NT2/D1 (cell line): ENCODE results near the gene PHKB.
"Not testable (repeated sequence)": the region's sequence is repeated elsewhere in the genome, so short reads cannot be mapped to it uniquely, and the experiment has no call there.

Experiments used
- DNase-seq: peaks from one replicate; pipeline ENCODE4 v3.0.0-alpha.2; 2011; ENCODE audit warnings: low read depth, low spot score
- H3K27me3 ChIP-seq: 2 replicates; pipeline ENCODE4 v1.6.0; 2011; ENCODE audit warnings: mild to moderate bottlenecking; ENCODE audit not compliant: insufficient read length, insufficient read depth
- H3K36me3 ChIP-seq: 2 replicates; pipeline ENCODE4 v1.6.1; 2011; ENCODE audit warnings: mild to moderate bottlenecking, low read length, mixed read lengths; ENCODE audit not compliant: insufficient read depth, insufficient read length
- H3K4me1 ChIP-seq: 2 replicates; pipeline ENCODE4 v1.5.1; 2011; ENCODE audit not compliant: insufficient read depth, insufficient read length
- H3K4me3 ChIP-seq: 2 replicates; pipeline ENCODE4 v1.5.1; 2011; ENCODE audit warnings: low read depth; ENCODE audit not compliant: insufficient read length
- H3K9ac ChIP-seq: 2 replicates; pipeline ENCODE4 v1.6.0; 2011; ENCODE audit warnings: low read depth; ENCODE audit not compliant: insufficient read length
- H3K9me3 ChIP-seq: 2 replicates; pipeline ENCODE4 v1.5.1; 2011; ENCODE audit warnings: mild to moderate bottlenecking, low read length; ENCODE audit not compliant: insufficient read depth
- SUZ12 ChIP-seq: IDR thresholded peaks from 2 replicates; pipeline ENCODE4 v1.6.1; 2011; ENCODE audit not compliant: insufficient read length, insufficient read depth; ENCODE audit errors: extremely low read depth
- YY1 ChIP-seq: IDR thresholded peaks from 2 replicates; pipeline ENCODE4 v1.6.1; 2011; ENCODE audit not compliant: insufficient read length, insufficient read depth
- ZNF274 ChIP-seq: IDR thresholded peaks from 2 replicates; pipeline ENCODE4 v1.6.1; 2011; ENCODE audit warnings: mild to moderate bottlenecking, low read depth, low read length

Gene PHKB

DNA sequence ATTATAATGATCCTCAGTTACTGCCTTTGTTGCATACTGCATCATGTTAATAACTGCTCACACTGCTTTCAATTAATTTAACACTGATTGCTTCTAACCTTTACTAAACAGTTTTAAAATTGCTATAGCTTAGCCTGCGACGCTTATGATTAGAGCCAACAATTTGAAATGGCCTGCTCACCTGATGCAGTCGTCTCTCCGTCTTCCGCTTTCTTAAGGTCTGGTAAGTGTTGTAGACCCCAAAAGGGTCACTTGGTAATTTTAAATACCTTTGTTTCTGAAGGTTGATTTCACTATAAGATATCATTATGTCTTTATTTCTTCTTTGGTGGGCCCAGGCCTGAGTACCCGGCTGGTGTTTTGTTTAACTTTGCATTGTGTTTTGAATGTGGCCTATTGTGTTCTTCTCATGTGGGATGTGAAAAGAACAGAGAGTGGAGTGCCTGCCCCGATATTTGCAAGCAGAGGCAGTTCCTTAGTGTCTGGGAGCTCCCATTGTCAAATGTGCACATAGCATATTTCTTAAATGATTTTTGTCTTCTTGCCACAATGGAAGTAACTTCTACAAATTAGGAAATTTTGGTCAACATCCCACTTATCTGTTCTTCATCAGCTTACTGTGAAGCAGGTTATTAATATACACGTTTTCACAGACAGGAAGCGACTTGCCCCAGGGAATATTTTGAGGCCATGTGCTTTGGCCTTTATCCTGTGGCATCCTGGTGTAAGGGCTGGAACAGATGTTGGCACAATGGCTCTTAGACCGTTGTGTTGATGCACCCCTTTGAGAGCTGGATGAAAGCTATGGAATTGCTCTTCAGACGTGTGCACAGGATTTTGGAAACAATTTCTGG is 2.9 kb downstream of the PHKB start:
- DNase-seq, result no peak
- Histone ChIP-seq H3K27me3 (no peaks in the 10 kb centered on the region), H3K4me3 (no peak overlapping the region), H3K36me3 (peaks cover 20% of the 10 kb centered on the region), H3K9me3 (no peaks in the 10 kb centered on the region), H3K4me1 (peaks cover 2% of the 10 kb centered on the region), H3K9ac (no peak overlapping the region)
- TF ChIP-seq YY1, result no peak
- no peak for TF ChIP-seq SUZ12
- TF ChIP-seq ZNF274, result no peak

DNA sequence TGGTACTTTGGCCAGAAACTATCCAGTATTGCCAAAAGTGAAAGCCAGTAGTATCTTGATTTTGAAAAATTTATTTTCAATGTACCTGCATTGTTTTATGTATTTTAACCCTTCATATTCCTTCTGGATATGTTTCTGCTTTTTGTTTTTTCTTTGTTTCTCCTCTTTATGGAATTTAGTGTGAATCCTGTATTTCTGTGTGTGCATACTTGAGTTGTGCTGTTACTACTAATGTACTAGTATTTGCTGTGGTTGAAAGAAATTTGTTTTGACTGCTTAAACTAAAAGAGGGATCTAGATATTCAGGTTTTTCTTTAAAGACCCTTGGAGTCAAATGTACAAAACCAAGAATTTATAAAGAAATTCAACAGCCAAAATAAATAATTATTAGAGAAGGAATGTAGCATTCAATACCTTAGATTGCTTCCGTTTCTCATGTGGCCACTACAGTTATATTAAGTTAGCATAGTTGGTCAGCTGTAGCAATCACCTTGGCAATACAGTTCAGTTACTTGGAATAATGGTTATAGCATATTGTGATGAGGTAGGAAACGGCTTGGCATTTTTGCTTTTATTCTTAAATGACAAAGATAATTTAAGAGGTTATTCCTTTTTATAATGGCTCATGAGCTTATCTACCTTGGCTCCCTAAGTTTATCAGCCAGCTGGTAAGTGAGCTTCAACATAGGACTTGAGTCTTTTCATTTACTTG is 4.9 kb downstream of the PHKB start:
- no peaks in the 10 kb centered on the region for H3K27me3 ChIP-seq
- TF ChIP-seq ZNF274 (no peak), YY1 (no peak), SUZ12 (no peak)
- DNase-seq, result no peak
- H3K4me3 ChIP-seq, result no peak overlapping the region
- H3K9me3 ChIP-seq, result no peaks in the 10 kb centered on the region
- no peak overlapping the region for H3K9ac ChIP-seq
- peaks cover 15% of the 10 kb centered on the region for H3K36me3 ChIP-seq
- H3K4me1 ChIP-seq, result peaks cover 2% of the 10 kb centered on the region

DNA sequence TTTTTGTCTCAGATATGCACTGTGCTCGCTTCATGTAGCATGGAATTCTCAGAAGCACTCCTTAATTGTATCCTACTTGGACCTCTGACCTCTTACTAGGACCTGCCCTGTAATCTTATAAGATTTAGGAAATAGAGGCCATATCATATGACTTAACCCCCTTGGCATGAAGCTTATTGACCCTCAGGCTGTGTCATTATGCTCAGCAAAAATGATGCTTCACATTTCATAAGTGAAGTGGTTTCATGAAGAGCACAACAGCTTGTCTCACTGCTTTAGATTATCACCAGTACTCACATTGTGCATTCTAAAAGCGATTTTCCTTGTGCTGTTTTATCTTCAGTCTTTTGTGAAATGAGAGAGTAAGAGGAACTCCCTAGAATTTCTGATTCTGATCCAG is 6.4 kb downstream of the PHKB start:
- H3K4me3 ChIP-seq, result no peak overlapping the region

DNA sequence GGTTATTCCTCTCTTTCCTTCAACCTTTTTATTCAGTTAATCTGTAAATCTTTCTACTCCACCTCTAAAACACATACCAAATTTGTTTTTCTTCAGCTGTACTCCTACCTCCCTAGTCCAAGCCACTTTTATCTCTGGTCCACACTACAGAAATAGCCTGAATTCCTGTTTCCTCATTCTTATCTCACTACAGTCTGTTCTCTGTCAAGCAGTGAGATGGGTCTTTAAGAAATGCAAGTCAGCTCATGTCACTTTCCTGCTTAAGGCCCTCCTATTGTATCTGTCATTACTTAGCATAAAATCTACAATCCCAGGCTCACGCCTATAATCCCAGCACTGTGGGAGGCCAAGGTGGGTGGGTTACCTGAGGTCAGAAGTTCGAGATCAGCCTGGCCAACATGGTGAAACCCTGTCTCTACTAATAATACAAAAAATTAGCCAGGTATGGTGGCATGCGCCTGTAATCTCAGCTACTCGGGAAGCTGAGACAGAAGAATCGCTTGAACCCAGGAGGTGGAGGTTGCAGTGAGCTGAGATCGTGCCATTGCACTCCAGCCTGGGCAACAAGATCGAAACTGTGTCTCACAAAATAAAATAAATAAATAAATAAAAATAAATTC is 7.0 kb downstream of the PHKB start:
- DNase-seq, result peak; percentile 18
- H3K36me3 ChIP-seq, result peaks cover 15% of the 10 kb centered on the region
- H3K27me3 ChIP-seq, H3K4me1 ChIP-seq, H3K9ac ChIP-seq, H3K9me3 ChIP-seq, H3K4me3 ChIP-seq: not testable (repeated sequence)

More for the DNA sequence above, 6.4 kb downstream of the PHKB start:
- Histone ChIP-seq H3K36me3 (peaks cover 15% of the 10 kb centered on the region), H3K4me1 (peaks cover 2% of the 10 kb centered on the region), H3K9ac (no peak overlapping the region), H3K27me3 (no peaks in the 10 kb centered on the region), H3K9me3 (no peaks in the 10 kb centered on the region)
- TF ChIP-seq ZNF274 (no peak), YY1 (no peak), SUZ12 (no peak)
- no peak for DNase-seq

DNA sequence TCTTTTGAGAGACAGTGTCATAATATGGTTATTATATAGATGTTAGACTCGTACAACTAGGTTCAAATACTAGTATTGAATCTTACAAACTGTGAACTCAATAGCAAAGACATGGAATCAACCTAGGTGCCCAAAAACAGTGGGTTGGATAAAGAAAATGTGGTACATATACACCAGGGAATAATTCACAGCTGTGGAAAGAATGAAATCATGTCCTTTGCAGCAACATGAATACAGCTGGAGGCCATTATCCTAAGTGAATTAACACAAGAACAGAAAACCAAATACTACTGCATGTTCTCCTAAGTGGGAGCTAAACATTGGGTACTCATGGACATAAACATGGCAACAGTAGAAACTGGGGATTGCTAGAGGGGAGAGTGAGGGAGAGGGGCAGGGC is 8.1 kb downstream of the PHKB start:
- TF ChIP-seq ZNF274, result no peak
- TF ChIP-seq SUZ12, result no peak
- TF ChIP-seq YY1, result no peak
- Histone ChIP-seq H3K4me3 (no peak overlapping the region), H3K9me3 (no peaks in the 10 kb centered on the region), H3K9ac (no peak overlapping the region), H3K4me1 (peaks cover 2% of the 10 kb centered on the region), H3K36me3 (peaks cover 9% of the 10 kb centered on the region), H3K27me3 (no peaks in the 10 kb centered on the region)
- no peak for DNase-seq

DNA sequence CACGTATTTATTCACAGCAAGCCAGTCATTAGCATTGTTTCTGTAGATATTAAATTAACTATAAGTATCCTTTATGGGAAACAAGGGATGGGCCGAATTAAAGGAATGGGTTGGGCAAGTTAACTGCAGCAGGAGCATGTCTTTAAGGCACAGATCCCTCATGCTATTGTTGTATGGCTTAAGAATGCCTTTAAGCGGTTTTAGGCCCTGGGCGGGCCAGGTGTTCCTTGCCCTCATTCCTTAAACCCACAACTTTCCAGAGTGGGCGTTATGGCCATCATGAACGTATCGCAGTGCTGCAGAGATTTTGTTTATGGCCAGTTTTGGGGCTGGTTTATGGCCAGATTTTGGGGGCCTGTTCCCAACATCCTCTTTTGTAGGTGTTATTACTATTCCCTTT is 9.1 kb downstream of the PHKB start:
- Histone ChIP-seq H3K9me3 (no peaks in the 10 kb centered on the region), H3K4me3 (no peak overlapping the region), H3K9ac (no peak overlapping the region), H3K36me3 (peaks cover 1% of the 10 kb centered on the region), H3K27me3 (no peaks in the 10 kb centered on the region), H3K4me1 (no peaks in the 10 kb centered on the region)
- DNase-seq, result no peak
- no peak for TF ChIP-seq ZNF274
- TF ChIP-seq YY1, result no peak
- TF ChIP-seq SUZ12, result no peak

DNA sequence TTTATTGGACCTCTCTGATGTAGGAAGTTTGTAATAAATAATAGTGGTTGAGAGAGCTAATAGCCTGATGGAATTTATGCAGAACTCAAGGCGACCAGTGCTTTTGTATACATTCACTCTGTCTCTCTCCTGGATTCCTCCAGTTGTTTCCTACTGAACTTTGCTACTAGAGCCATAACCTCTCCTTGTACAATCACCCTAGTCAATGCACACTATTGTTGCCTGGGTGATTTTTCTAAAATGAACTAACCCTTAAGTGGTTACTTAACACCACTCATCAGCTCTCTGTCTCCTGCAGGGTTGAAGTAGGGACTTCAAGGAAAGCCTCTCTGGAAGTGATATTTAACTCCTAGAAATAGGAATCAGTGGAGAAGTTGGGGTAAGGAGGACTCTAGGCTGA is 9.7 kb downstream of the PHKB start:
- H3K27me3 ChIP-seq, result no peaks in the 10 kb centered on the region
- no peaks in the 10 kb centered on the region for H3K4me1 ChIP-seq
- H3K9ac ChIP-seq, result no peak overlapping the region
- H3K4me3 ChIP-seq, result no peak overlapping the region
- H3K36me3 ChIP-seq, result no peaks in the 10 kb centered on the region
- H3K9me3 ChIP-seq, result no peaks in the 10 kb centered on the region
- TF ChIP-seq YY1 (no peak), SUZ12 (no peak), ZNF274 (no peak)
- DNase-seq, result no peak

DNA sequence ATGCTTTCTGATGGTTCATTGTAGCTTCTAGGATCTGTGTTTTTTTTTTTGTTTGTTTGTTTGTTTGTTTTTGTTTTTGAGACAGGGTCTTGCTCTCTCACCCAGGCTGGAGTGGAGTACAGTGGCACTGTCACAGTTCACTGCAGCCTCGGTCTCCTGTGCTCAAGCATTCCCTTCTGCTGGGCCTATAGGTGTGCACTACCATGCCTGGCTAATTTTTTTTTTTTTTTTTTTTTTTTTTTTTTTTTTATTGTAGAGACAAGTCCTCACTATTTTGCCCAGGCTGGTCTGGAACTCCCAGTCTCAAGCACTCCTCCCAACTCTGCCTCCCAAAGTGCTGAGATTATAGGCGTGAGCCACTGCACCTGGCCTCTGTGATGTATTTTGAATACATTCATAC is 11.9 kb downstream of the PHKB start:
- DNase-seq, H3K9me3 ChIP-seq, H3K4me3 ChIP-seq, H3K4me1 ChIP-seq, H3K36me3 ChIP-seq, H3K9ac ChIP-seq, H3K27me3 ChIP-seq: not testable (repeated sequence)
